Measurements from ENCODE around the gene TRNP1. TPM values are rescaled to one million over a fixed set of nuclear protein-coding genes. Genes with fewer than 3 reads are reported as not detected.

The TRNP1 gene
- total and polyA plus RNA-seq, 10 of the 15 experiments (the other 5 are each of a cell fraction or from before 2014, with no cell fraction given), result 0.13 TPM; not detected in 9

DNA sequence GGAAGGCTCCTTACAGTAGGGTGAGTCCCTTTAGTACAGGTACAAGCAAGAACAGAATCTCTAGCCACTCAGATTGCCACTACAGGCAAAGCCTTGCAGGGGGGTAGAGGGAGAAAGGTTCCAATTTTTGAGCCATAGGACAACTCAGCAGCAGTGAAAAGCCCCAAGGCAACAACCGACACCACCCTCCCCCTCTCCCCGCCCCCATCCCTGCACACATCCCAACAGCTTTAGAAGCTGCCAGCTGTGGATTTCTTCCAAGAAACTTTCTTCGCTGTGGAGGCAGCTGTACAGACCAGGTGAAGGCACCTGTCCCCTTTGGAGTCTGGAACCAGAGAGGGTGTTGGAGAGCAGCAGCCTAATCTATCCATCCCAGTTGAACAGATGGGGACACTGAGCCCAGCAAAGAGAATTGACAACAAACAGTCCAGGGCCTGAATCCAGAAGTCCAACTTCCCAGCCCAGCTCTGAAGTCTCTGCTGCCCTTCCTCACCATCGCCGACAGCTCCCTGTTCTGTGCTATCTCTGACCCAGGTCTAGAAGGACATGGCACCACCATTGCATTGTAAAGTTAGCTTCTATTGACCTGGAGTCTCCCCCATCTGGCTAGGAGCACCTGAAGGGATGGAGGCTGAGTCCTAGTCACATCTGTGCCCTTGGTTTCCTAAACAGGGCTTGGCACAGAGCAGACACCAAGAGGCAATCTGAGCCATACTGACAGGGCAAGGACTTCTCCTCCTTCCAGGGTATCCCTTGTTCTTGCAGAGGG, 16.9 kb downstream of the TRNP1 start:
- Histone ChIP-seq H3K36me3 (ENCODE audit: control insufficient read depth in 2 of 2, insufficient read depth in 2 of 2, low read length in 1 of 2) (no peaks in the 10 kb centered on the region), H3K27ac (ENCODE audit: control insufficient read depth, insufficient read depth) (no peak overlapping the region), H3K4me2 (ENCODE audit: control insufficient read depth, insufficient read depth) (no peak overlapping the region), H3K4me3 (no peak overlapping the region), H3K9me3 (replicated peaks; ENCODE audit: control insufficient read depth, insufficient read depth, low read length) (no peaks in the 10 kb centered on the region), H3K27me3 (replicated peaks in 1 of 2; ENCODE audit: control insufficient read depth in 2 of 2, insufficient read depth in 2 of 2, low read length in 1 of 2) (peaks cover 3 to 5% of the 10 kb centered on the region in 2 experiments; a peak in 3 of 4 replicates), H4K20me1 (ENCODE audit: control insufficient read depth, insufficient read depth) (no peaks in the 10 kb centered on the region), H3K4me1 (ENCODE audit: control insufficient read depth, insufficient read depth, low read length) (peaks cover 3% of the 10 kb centered on the region), H2AFZ (ENCODE audit: control insufficient read depth, low read depth, low read length) (no peak overlapping the region), H3K79me2 (ENCODE audit: control insufficient read depth, insufficient read depth, low read length) (no peaks in the 10 kb centered on the region), H3K9ac (ENCODE audit: control insufficient read depth, insufficient read depth, low read length) (no peak overlapping the region)
- intact Hi-C loops (cut with micrococcal nuclease; ENCODE audit: unreplicated experiment), result no loop called here
- FAIRE-seq, result no peak
- in situ Hi-C loops (cut with MboI), result no loop called here
- CTCF ChIA-PET, result interaction anchor here (3.9 kb wide), 1 partner anchor 14 kb away, joined by 31 read pairs; no protein-coding TSS in a partner anchor
- RAD21 ChIA-PET (ENCODE audit: unreplicated experiment), result no interaction called here
- WGBS (ENCODE audit: insufficient coverage, insufficient replicate concordance, low lambda C conversion rate, missing lambda C conversion rate), result 53% methylated on average over 2 of the region's 5 CpGs
- no peak for DNase-seq (ENCODE audit: low read depth, low spot score)
- no TSS peak for BruUV-seq (replicated peaks)
- POLR2A ChIA-PET, result interaction anchor here (0.5 kb wide), 1 partner anchor 43 kb away, joined by 3 read pairs; no protein-coding TSS in a partner anchor
- no peak for ATAC-seq
- SMC1A ChIA-PET (ENCODE audit: uncharacterized antibody, unreplicated experiment), result interaction anchor here (0.5 to 0.7 kb wide), 2 partner anchors 37 to 136 kb away, joined by 3 read pairs; no protein-coding TSS in a partner anchor
- TF ChIP-seq, protein P1, sequence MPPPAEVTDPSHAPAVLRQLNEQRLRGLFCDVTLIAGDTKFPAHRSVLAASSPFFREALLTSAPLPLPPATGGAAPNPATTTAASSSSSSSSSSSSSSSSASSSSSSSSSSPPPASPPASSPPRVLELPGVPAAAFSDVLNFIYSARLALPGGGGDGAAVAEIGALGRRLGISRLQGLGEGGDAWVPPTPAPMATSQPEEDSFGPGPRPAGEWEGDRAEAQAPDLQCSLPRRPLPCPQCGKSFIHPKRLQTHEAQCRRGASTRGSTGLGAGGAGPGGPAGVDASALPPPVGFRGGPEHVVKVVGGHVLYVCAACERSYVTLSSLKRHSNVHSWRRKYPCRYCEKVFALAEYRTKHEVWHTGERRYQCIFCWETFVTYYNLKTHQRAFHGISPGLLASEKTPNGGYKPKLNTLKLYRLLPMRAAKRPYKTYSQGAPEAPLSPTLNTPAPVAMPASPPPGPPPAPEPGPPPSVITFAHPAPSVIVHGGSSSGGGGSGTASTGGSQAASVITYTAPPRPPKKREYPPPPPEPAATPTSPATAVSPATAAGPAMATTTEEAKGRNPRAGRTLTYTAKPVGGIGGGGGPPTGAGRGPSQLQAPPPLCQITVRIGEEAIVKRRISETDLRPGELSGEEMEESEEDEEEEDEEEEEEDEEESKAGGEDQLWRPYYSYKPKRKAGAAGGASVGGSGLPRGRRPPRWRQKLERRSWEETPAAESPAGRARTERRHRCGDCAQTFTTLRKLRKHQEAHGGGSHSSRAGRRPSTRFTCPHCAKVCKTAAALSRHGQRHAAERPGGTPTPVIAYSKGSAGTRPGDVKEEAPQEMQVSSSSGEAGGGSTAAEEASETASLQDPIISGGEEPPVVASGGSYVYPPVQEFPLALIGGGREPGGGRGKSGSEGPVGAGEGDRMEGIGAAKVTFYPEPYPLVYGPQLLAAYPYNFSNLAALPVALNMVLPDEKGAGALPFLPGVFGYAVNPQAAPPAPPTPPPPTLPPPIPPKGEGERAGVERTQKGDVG (CRISPR knock-in tag; IDR thresholded peaks at IDR 0.05), result no peak
- no peak for TF ChIP-seq TBL1XR1 (IDR thresholded peaks at IDR 0.05; ENCODE audit: low read depth, low read length)
- TF ChIP-seq, protein P2, sequence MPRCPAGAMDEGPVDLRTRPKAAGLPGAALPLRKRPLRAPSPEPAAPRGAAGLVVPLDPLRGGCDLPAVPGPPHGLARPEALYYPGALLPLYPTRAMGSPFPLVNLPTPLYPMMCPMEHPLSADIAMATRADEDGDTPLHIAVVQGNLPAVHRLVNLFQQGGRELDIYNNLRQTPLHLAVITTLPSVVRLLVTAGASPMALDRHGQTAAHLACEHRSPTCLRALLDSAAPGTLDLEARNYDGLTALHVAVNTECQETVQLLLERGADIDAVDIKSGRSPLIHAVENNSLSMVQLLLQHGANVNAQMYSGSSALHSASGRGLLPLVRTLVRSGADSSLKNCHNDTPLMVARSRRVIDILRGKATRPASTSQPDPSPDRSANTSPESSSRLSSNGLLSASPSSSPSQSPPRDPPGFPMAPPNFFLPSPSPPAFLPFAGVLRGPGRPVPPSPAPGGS (IDR thresholded peaks at IDR 0.05; ENCODE audit: borderline replicate concordance, insufficient read depth, low read depth, low read length, poor library complexity, severe bottlenecking), result no peak
- no peak for TF ChIP-seq PAX5 (IDR thresholded peaks at IDR 0.05; ENCODE audit: borderline replicate concordance, low read depth, low read length)
- TF ChIP-seq, protein P3, sequence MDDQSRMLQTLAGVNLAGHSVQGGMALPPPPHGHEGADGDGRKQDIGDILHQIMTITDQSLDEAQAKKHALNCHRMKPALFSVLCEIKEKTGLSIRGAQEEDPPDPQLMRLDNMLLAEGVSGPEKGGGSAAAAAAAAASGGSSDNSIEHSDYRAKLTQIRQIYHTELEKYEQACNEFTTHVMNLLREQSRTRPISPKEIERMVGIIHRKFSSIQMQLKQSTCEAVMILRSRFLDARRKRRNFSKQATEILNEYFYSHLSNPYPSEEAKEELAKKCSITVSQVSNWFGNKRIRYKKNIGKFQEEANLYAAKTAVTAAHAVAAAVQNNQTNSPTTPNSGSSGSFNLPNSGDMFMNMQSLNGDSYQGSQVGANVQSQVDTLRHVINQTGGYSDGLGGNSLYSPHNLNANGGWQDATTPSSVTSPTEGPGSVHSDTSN (IDR thresholded peaks at IDR 0.05; ENCODE audit: insufficient replicate concordance, low read depth, low read length), result no peak
- TF ChIP-seq KLF5 (IDR thresholded peaks at IDR 0.05; ENCODE audit: partially characterized antibody), result no peak
- no peak for TF ChIP-seq NFXL1 (IDR thresholded peaks at IDR 0.05; ENCODE audit: borderline replicate concordance)
- TF ChIP-seq, protein P4, sequence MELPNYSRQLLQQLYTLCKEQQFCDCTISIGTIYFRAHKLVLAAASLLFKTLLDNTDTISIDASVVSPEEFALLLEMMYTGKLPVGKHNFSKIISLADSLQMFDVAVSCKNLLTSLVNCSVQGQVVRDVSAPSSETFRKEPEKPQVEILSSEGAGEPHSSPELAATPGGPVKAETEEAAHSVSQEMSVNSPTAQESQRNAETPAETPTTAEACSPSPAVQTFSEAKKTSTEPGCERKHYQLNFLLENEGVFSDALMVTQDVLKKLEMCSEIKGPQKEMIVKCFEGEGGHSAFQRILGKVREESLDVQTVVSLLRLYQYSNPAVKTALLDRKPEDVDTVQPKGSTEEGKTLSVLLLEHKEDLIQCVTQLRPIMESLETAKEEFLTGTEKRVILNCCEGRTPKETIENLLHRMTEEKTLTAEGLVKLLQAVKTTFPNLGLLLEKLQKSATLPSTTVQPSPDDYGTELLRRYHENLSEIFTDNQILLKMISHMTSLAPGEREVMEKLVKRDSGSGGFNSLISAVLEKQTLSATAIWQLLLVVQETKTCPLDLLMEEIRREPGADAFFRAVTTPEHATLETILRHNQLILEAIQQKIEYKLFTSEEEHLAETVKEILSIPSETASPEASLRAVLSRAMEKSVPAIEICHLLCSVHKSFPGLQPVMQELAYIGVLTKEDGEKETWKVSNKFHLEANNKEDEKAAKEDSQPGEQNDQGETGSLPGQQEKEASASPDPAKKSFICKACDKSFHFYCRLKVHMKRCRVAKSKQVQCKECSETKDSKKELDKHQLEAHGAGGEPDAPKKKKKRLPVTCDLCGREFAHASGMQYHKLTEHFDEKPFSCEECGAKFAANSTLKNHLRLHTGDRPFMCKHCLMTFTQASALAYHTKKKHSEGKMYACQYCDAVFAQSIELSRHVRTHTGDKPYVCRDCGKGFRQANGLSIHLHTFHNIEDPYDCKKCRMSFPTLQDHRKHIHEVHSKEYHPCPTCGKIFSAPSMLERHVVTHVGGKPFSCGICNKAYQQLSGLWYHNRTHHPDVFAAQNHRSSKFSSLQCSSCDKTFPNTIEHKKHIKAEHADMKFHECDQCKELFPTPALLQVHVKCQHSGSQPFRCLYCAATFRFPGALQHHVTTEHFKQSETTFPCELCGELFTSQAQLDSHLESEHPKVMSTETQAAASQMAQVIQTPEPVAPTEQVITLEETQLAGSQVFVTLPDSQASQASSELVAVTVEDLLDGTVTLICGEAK (IDR thresholded peaks at IDR 0.05; ENCODE audit: borderline replicate concordance), result no peak
- TF ChIP-seq FOXM1 (IDR thresholded peaks at IDR 0.05; ENCODE audit: low read depth, low read length), result no peak
- no peak for TF ChIP-seq EP300 (IDR thresholded peaks at IDR 0.05; ENCODE audit: borderline replicate concordance in 1 of 2, control insufficient read depth in 1 of 2, low read depth in 2 of 2, low read length in 2 of 2)
- no peak for TF ChIP-seq HDAC2 (IDR thresholded peaks at IDR 0.05)
- no peak for TF ChIP-seq RCOR1 (conservative IDR thresholded peaks at IDR 0.05; ENCODE audit: low read depth, low read length)

Measured in GM12878 (cell line).